ENCODE results near the gene HES1.
"Not testable (repeated sequence)": the region's sequence is repeated elsewhere in the genome, so short reads cannot be mapped to it uniquely, and the experiment has no call there.

Gene HES1, protein sequence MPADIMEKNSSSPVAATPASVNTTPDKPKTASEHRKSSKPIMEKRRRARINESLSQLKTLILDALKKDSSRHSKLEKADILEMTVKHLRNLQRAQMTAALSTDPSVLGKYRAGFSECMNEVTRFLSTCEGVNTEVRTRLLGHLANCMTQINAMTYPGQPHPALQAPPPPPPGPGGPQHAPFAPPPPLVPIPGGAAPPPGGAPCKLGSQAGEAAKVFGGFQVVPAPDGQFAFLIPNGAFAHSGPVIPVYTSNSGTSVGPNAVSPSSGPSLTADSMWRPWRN

DNA sequence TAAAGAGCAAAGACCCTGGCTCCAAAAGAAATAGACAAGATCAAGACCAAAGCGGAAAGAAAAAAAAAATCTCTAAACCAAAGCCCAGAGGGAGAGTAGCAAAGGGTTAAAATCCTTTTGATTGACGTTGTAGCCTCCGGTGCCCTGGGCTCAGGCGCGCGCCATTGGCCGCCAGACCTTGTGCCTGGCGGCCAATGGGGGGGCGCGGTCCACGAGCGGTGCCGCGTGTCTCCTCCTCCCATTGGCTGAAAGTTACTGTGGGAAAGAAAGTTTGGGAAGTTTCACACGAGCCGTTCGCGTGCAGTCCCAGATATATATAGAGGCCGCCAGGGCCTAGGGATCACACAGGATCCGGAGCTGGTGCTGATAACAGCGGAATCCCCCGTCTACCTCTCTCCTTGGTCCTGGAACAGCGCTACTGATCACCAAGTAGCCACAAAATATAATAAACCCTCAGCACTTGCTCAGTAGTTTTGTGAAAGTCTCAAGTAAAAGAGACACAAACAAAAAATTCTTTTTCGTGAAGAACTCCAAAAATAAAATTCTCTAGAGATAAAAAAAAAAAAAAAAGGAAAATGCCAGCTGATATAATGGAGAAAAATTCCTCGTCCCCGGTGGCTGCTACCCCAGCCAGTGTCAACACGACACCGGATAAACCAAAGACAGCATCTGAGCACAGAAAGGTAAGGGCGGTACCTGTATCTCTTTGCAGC, at the start of gene HES1:
TSS of gene HES1 (plus strand) at position 343 of the 713 bp plus-strand sequence. CDS start at position 576, 233 bp downstream.
- peak; percentile 16 for DNase-seq

DNA sequence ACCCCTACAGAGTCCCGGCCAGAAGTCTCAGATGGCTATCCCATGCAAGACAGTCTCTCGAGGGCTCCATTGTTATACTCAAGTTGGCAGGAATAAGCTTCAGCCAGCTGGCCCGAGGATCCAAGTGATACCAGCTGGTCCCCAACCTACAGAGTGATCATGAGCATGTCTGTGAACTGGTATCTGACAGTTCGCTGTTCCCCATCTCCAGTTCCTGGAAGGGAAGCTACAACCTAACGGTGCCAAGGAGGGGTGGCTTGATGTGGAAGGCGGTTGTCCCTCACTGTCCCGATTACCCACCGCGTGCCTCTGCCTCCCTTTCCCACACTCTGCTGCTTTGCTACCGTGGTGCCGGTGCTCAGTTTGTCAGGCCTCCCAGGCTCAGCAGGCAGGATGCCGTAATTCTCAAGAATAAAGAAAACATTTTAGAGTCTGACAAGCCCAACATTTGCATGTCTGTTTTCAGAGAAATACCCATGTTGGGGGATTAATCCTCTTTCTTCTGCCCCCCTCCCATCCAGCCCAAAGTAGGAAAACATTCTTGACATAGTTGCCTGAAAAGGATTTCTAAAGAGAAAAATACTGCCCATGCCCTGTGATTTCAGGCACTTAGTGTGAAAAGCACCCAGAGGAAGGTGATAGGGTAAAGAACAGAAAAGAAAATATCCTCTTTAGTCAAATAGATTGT, 49.4 kb upstream of the HES1 start:
- no peak for DNase-seq

DNA sequence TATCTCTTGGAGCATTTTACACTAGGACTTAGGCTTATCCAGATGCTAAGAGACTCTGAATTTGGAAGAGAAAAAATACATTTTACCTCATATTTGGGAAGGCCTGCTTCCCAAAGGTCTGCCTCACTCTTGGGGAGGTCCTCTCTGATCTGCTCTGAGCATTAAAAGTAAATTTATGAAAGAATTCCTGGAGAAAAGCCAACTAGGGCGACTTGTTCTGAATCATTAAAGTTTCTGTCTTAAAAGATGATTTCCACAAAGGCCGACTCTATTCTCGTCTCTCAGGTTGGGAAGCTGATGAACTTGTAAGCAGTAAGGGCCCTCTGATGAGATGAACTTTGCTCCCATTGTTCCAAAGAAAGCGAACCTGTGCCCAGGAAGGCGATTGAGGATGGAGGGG, 48.7 kb upstream of the HES1 start:
- DNase-seq = no peak

DNA sequence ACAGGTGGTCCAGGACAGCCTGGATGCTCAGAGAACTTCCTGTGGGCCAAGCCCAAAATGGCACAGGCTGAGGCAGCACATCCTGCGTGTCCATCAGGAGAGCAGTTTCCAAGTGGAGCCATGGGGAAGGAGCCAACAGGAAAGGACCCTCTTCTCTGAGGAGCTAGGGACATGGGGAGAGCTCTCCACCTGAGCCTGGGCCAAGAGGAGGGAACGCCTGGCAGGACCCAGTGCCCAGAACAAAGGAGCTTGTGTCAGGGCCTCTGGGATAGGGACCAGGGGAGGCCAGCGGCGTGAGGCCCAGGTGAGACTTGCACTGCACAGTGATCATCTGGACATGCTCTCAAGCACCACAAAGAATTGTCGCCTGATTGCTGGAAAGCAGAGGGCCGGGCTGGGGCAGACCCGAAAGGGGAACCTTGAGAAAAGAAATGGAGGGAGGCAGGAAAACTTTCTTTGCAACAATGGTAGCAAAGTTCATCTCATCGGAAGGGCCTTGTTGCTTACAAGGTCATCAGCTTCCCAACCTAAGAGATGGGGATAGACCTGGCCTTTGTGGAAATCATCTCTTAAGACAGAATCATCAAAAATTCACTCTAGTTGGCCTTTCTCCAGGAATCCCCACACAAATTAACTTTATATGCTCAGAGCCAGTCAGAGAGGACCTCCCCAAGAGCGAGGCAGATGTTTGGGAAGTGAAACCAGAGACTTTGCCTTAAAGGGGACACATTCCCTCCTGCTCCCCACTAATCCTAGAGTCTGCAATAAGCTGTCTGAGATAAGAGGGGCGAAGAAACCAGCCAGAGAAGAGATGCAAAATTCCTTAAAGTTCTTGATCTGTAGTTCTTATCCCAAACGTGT, 47.7 kb upstream of the HES1 start:
- DNase-seq = no peak

DNA sequence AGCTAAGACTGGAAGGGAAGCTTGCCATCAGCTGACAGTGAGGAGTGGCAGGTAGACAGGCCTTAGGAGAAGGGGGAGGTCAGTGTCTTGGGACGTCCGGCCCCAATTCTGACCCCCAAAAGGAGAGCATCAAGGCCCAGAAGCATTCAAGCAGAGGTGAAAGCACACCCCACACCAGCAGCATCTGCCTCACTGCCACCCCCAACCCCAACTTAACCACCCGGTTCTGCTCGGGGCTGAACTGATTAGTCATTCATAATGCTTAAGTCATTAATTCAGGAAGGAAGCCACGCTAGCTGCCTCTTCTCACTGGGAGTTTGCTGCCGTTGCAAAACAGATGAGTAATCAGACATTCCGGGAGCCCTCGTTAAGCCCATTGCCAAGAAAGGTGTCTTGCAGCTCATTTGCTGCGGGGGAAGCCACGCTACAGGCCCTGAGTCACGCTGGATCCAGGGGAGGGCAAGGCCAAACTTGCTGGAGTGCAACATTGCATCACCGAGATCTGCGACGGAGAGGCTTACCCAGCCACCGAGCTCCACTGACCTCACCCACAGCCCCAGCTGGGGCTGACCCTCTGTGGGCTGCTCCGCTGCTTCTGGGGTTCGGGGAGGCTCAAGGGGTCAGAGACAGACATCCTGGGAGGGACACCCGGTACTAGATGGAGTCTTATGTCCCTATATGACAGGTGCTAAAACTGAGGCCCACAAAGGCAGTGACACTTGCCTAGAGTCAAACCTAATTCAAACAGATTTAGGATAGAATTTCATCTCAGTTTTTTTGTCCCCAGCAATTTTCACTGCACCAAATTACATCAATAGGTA, 46.4 kb upstream of the HES1 start:
- no peak for DNase-seq

DNA sequence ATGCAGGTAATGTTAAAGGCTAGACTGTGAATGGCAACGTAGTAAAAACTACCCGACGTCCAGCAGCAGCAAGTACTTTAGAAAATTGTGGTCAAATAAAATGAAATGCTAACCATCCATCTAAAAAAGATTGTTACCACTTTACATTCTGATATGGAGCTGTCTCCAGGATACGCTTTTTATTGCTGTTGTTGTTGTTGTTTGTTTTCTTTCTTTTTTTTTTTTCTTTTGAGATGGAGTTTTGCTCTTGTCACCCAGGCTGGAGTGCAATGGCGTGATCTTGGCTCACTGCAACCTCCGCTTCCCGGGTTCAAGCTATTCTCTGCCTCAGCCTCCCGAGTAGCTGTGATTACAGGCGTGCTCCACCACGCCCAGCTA, 45.8 kb upstream of the HES1 start:
- not testable (repeated sequence) for DNase-seq

DNA sequence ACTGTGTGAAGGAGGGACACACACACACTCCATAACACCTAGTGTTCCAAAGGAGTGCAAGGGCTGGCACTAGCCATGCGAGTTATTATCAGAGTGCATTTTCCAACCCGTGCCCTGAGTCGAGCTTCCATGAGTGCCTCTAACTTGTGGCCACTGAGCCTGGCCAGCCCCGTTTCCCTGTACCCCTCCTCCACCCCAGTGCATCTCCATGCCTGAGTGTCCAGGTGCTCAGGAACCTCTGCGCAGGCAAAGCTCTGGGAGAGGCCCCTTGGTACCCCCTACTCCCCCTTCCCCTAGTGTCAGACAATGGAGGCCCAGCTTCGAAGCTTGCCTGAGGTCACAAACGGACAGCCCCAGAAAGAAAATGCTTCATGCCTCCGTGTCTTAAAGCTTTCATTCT, 45.2 kb upstream of the HES1 start:
- no peak for DNase-seq

DNA sequence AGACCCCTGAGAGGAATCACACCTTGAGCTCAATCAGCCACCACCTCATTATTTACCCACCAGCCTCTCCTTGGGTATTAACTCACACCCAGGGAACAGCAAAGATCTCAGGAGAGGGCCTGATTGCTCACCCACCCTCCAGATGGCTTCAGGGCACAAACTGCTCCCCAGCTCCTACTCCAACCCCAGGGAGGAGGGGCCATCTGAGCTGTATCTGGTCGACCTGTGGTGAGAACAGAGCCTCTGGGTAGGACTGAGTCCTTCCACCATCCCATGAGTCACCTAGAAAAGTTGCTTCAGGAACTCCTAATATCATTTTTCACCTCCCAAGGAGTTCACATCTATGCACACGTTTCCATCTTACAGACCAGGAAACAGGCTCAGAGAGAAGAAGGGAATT, 44.8 kb upstream of the HES1 start:
- no peak for DNase-seq

DNA sequence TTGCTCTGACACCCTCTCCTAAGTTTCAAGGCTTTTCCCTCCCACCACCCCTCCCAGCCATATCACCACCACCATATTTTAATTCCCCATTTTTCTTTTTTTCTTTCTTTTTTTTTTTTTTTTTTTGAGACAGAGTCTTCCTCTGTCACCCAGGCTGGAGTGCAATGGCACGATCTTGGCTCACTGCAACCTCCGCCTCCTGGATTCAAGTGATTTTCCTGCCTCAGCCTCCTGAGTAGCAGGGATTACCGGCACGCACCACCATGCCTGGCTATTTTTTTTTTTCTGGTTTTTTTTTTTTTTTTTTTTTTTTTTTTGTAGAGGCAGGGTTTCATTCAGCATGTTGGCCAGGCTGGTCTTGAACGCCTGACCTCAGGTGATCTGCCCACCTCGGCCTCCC, 44.1 kb upstream of the HES1 start:
- DNase-seq = not testable (repeated sequence)

DNA sequence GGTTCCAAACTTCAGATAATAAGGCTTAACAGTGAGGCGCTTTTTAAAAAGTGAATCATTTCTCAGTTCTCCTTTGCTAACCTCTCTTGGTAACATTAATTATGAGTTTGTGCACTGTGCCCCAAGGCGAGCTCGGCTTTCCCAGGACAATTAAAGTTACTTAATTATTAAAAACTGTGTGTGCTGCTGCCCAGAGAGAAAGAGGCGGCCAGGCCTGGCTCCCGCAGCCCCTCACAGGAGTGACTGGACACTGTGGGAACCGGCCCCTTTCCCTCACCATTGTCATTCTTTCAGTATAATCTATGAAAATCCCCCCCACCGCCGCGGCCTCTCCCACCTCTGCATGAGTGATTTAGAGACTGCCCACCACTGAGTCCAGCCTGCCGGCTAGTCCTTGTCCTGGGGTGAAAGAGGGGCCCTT, 43.1 kb upstream of the HES1 start:
- DNase-seq = no peak

DNA sequence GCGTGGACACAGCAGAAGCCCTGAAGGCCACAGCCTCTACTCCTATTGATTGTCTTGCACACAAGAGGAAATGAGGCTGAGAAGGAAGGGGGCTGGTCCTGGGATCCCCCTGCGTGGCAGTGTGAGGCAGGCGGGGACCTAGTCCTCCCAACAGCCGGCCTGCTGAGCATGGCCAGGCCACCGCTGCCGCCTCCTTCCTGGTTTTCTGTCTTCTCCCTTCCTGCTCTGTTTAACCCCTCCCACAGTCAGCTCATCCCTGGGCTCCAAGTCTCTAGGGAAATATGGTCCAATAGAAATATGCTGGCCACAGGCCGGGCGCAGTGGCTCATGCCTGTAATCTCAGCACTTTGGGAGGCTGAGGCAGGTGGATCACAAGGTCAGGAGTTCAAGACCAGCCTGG, 42.1 kb upstream of the HES1 start:
- DNase-seq = no peak

DNA sequence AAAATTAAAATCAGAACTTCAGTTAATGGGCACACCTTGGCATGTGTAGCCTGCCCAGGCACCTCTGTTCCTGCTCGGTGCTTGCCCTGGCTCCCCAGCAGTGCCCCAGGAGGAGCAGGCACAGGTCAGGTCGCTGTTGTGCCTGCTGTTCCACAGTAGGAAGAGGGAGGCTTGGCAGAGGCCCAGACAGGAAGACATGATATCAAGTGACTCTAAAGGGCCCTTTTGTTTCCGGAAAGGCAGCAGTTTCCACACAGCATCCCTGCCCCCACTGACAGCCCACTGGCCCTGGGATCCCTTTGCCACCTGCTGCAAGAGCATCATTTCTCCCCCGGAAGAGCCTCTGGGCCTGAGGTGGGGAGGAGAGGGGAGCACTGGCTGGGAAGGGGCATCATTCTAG, 40.5 kb upstream of the HES1 start:
- no peak for DNase-seq

DNA sequence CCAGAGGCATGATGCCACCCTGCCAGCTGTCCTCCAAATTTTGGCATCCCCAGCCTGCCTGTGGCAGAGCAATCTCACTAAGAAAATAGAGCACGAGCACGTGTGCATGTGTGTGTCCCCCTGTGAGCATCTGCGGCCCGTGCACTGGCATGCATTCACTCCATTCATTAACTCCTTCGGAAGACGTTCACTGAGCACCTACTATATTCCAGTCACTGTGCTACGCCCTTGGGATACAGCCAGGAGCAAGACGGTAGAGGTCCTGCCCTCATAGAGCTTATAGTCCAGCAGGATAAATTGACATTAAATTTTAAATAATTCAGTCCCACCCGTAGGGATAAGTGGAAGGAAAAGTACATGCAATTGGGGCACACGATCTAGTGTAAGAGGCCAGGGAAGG, 40.0 kb upstream of the HES1 start:
- no peak for DNase-seq

DNA sequence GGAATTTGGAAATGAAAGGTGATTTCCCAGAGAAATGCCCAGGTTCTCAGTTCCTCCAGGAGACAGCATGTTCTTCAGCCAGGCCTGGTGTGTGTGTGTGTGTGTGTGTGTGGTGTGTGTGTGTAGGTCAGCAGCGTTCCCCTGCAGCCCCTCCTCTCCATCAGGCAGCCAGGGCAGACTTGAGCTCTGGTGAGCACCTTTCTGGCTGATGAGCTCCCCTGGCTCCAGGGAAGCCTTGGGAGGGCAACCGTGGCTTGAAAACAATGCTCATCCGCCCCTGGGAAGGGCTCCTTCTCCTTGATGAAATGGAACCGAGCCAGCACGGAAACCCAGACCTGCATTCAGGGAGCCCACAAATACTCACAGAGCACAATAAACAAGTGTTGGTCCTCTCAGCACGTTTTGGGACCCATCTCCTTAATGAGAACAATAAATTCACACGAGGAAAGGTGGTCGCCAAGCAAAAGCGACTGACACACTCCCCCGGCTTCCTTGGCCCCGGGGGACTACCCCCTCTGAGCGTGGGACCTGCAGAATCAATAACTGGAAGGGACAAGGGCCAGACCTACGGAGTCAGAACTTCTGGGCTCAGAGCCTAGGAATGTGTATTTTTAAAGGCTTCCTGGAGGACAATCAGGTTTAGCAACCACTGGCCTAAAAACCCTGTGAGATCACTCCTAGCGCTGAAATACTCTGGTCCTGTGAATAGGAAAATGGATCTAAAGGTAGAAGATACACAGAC, 38.6 kb upstream of the HES1 start:
- DNase-seq = no peak

DNA sequence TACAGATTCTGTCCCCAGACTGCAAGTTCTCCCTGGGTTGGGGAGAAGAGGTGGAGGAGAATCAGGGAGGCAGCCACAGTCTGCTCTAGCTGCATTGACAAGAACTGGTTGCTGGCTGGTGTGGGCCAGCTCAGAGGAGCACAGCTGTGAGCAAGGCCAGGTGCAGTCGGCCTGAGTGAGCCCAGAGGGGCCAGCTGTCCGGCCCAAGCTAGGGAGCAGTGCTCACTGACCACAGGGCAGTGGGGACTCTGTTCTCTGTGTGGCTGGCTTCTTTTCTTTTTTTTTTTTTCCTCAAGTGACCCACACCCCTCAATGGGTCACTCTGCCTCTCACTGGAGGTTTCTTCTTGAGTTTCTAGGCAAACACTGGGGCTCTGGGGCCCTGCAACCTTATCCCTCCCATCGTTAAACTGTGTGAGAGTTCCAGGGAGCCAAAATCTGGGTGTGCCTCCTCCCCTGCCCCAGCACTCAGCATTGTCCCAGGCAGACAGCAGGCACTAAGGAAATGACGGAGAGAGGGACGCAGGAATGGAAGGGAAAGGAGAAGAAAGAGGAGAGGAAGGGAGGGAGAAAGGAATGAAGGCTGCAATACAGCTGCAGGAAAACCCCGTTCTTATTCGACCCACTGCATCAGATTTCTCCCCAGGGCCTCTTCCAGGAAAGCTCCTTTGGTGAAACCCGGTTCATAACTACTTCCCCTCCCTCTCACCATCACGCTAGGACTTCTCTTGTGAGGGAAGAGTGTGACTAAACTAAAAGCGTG, 37.7 kb upstream of the HES1 start:
- DNase-seq = no peak

DNA sequence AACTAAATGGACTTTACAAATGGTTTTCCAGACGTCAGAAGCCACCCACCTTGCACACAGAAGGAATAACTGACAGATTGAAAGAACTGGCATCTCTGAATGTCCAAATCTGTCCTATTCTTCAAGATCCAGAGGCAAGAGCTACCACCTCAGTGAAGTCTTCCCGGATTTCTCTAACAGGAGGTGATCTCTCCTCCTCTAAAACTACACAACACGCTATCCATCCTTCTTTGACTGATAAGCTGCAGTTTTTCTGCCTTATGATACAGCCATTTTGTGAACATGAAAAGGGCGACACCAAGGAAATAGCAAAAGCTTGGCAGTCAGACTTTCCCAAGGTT, 37.1 kb upstream of the HES1 start:
- no peak for DNase-seq

DNA sequence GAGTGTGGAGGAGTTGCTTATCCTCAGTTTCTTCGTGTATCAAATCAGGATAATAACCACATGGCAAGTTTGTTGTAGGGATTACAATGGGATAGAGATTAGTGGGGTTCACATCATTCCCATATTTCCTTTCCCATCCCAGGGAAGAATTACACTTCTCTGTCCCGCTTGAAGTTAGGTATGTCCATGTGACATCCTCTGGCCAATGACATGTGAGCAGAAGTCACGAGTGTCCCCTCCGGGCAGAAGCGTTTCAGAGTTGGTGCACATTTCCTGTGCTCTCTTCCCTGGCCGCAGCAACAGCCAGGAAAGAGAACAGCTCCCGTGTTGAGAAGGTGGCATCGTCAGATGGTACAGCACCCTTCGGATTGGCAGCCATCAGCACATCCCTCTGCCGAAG, 36.7 kb upstream of the HES1 start:
- DNase-seq = no peak

DNA sequence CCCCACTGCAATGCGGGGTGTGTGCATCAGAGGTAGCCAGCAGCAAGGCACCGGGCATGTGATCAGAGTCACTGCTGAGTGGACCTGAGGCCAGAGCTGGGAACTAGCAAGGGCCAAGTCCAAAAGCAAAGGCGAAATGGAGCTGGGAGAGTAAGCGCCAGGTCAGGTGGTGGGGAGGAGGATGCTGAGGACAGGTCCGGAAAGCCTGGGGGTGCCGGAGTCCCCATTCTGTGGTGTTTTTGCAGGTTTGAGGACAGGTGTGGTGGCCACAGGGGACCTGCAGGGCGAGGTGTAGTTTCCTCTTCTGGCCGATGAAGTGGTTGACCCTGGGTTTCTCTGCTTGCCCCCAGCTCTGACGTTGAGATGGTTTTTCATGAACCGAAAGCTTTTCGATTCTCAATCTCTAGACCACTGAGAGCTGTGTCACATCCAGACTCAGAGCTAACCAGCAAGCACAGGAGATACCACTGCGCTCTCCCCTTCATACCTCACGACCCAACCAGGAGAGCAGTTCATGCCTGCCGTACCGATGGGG, 35.0 kb upstream of the HES1 start:
- DNase-seq = no peak

DNA sequence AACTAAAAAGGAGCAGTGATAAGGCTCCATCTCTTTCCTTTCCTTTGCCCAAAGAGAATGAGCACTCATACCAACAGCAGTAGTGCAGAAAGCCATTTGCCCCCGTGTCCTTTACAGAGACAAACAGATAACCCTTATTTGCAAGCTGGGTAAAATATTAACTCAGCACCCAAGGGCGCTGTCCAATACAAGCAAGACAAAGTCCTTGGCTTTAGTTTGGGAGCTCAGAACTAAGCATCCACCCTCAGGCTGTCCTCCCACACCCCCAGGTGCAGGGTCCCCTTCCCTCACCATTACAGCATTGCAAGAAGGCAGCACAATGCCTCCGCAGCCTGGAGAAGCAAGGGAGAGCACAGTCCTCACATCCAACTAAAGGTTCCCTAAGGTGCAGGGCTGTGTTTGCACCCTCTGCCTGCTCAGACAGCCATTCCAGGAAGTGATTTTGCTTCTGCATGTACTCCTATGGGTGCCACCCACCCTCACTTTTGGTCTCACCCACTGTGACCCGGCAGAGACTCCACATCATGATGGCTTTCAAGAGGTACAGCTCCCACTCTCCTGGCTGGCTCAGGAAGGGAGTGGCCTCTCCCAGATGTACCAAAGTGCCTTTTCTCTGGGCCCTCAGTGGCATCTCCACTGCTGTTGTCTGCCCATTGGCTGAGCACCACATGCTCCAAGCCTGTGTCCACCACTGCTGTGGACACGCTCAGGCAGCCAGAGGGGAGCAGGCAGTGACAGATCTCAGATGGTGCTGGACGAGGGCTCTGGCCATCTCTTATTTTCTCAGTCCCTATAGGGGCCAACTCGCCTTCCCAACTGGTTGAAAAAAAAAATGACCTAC, 34.1 kb upstream of the HES1 start:
- no peak for DNase-seq

DNA sequence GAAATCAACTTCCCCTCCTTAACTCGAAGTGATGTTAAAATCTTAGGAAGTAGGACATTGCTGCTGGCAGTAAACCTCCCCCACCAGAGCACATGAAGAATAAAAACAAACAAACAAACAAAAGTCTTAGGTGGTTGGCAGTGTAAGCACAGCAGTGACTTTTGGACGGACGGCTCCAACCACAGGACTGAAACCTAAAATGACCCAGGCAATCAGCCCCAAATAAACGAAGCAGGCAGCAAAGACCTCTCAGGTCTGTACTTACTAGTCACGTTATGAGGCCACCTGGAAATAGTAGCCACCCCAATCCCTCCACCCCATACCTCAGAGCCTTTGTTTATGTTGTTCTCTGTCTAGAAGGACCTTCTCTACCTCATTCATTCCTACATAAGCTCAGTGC, 33.5 kb upstream of the HES1 start:
- no peak for DNase-seq
